Retinal pigment epithelial cell (primary cell): ENCODE data around the gene CCDC141.
A peak's percentile ranks its signal among the peaks of the same experiment; 100 is the strongest.

Source experiments
- DNase-seq: peaks from one replicate; pipeline ENCODE4 v3.0.0-alpha.2; 2010; ENCODE audit warnings: low read depth
- H3K4me3 ChIP-seq: 2 replicates; pipeline ENCODE4 v1.5.1; 2011; ENCODE audit warnings: mild to moderate bottlenecking, low read length, control low read depth, moderate library complexity
- TF ChIP-seq, protein P1 (sequence below): conservative IDR thresholded peaks from 2 replicates; pipeline ENCODE4 v1.5.1; 2011; ENCODE audit warnings: low read depth, low read length, control low read depth, inconsistent platforms

Gene CCDC141

DNA sequence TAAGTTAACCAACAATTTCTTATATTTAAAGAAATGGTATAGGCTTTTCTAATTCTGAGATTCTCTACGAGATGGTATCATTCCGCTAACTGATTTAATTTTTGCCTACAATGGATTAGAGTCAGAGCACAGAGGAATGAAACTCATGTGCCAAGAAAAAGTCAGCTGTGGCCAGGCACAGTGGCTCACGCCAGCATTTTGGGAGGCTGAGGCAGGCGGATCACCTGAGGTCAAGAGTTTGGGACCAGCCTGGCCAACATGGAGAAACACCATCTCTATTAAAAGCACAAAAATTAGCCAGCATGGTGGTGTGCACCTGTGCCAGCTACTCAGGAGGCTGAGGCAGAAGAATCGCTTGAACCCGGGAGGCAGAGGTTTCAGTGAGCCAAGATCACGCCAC is 225.8 kb downstream of the CCDC141 start:
- no peak for DNase-seq
- H3K4me3 ChIP-seq, result no peak overlapping the region
- TF ChIP-seq, protein P1, sequence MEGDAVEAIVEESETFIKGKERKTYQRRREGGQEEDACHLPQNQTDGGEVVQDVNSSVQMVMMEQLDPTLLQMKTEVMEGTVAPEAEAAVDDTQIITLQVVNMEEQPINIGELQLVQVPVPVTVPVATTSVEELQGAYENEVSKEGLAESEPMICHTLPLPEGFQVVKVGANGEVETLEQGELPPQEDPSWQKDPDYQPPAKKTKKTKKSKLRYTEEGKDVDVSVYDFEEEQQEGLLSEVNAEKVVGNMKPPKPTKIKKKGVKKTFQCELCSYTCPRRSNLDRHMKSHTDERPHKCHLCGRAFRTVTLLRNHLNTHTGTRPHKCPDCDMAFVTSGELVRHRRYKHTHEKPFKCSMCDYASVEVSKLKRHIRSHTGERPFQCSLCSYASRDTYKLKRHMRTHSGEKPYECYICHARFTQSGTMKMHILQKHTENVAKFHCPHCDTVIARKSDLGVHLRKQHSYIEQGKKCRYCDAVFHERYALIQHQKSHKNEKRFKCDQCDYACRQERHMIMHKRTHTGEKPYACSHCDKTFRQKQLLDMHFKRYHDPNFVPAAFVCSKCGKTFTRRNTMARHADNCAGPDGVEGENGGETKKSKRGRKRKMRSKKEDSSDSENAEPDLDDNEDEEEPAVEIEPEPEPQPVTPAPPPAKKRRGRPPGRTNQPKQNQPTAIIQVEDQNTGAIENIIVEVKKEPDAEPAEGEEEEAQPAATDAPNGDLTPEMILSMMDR, result no peak

DNA sequence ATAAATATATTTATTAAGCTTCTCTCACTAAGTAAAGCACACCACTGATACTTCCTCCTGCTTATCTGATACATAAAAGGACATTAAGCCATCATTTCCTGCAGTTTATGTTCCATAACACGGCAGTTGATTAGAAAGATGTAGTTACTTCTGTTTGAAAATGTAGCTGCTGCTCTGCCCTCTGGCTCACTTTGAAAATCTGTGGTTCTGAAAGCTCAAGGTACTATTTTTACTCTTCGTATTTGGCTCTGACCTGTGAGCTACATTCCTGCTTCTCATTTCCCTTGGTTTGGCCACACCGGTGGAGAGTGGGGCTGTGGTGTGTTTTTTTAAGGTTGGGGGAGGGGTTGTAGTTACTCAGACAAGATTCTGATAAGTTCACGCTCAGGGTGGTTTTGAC is 229.9 kb downstream of the CCDC141 start:
- H3K4me3 ChIP-seq, result no peak overlapping the region
- TF ChIP-seq, protein P1, result no peak
- DNase-seq, result no peak

DNA sequence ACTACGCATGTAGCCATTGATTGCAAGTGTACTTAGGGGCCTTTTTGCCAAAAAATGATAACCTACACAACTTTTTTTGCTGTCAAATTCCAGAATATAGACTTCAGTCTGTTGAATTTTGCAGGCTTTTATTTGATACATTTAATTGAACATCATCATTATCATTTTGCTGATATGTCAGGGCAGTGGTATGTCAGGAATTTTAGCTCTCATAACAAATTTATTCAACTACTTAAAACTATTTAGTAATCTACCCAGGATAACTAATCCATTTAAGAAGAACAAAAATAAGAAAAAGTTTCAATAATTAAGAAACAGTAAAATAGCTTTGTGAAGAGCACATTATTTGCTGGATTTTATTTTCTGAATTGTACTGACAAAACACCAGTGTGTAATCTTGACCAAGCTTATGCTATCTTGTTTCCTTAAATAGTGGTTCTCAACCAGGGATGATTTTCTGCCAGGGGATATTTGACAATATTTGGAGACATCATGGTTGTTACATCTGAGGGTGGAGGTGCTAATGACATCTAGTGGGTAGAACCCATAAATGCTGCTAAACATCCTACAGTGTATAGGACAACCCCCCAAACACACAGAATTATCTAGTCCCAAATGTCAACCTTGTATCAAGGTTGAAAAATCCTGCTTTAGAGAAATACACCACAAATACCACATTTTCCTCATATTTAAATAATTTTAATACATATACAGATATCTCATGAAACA is 230.6 kb downstream of the CCDC141 start:
- H3K4me3 ChIP-seq, result no peak overlapping the region
- DNase-seq, result no peak
- TF ChIP-seq, protein P1, result peak; percentile 5

DNA sequence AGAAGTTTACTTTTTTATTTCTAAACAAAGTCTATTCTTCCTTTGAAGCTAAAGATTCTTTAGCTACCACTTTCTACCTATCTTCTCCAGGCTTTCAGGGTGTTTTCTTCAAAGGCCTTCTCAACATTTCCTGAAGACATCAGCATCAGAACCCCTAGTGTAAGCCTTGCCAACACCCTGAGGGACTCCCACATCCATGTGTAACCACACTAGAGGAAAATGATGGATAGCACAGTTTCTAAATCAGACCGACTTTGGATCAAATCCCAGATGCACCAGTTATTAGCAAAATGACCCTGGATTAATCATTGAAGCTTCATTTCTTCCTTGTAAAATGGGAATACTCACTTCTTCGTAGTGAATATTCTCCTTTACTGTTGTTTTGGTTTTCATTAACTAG is 238.0 kb downstream of the CCDC141 start:
- TF ChIP-seq, protein P1, result no peak
- no peak overlapping the region for H3K4me3 ChIP-seq
- no peak for DNase-seq

GRCh38 chr2:178811045-178811444 is 238.9 kb downstream of the CCDC141 start:
- no peak overlapping the region for H3K4me3 ChIP-seq
- no peak for DNase-seq
- TF ChIP-seq, protein P1, result no peak

DNA sequence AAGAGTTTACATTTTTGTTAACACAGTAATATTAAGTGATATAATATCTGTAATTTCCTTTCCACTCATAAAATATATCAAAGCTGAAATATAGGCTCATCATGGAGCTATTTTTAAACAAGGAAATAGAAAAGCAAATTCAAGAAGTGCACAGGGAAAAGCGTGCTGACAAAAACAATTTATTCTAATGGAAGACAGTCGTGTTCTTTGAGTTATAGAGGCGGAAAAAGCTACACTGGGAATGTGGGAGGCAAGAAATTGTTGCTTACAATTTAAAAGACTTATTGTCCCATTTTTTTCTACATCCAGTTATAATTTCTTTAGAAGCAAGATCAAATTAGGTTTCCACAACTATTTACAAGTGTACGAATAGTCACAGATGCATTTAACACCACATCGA is 239.5 kb downstream of the CCDC141 start:
- H3K4me3 ChIP-seq, result no peak overlapping the region
- DNase-seq, result no peak
- TF ChIP-seq, protein P1, result no peak
